Activated T-cell treated with anti-CD3 and anti-CD28 coated beads, Interleukin-2, amount 50 U/mL, for 48 hours (primary cell): ENCODE measurements around the gene COG6.

Experiments
- DNase-seq, 2 experiments: peaks; one replicate each; pipeline ENCODE4 v3.0.0-alpha.2; 2020

Gene COG6

GRCh38 chr13:39773833-39774232 lies 118.4 kb downstream of the COG6 start:
- no peak for DNase-seq

GRCh38 chr13:39776439-39776838 lies 121.0 kb downstream of the COG6 start:
- no peak for DNase-seq

GRCh38 chr13:39777021-39777420 lies 121.6 kb downstream of the COG6 start:
- no peak for DNase-seq

- peak; percentile 60 to 64 for DNase-seq
These were observed 122.1 kb downstream of the COG6 start for GRCh38 chr13:39777527-39778061.

- DNase-seq, result peak; percentile 48 to 49
These were observed 124.1 kb downstream of the COG6 start for GRCh38 chr13:39779337-39780265.

GRCh38 chr13:39780711-39781110 lies 125.2 kb downstream of the COG6 start:
- no peak for DNase-seq

- DNase-seq, result no peak
These were observed 125.9 kb downstream of the COG6 start for GRCh38 chr13:39781381-39781780.

- no peak for DNase-seq
These were observed 127.6 kb downstream of the COG6 start for GRCh38 chr13:39783051-39783450.

GRCh38 chr13:39784347-39784746 lies 128.9 kb downstream of the COG6 start:
- DNase-seq, result no peak

- DNase-seq, result no peak
These were observed 130.6 kb downstream of the COG6 start for GRCh38 chr13:39786091-39786490.

- DNase-seq, result no peak
These were observed 131.6 kb downstream of the COG6 start for GRCh38 chr13:39787086-39787487.

- no peak for DNase-seq
These were observed 132.6 kb downstream of the COG6 start for GRCh38 chr13:39788102-39788501.

GRCh38 chr13:39789451-39789850 lies 134.0 kb downstream of the COG6 start:
- no peak for DNase-seq
